ENCODE measurements around the gene C6orf62. TPM values are rescaled to one million over a fixed set of nuclear protein-coding genes. Genes with fewer than 3 reads are reported as not detected.

C6orf62 gene
- total RNA-seq, 1 donor from 2014 or later = 45.2 TPM

DNA sequence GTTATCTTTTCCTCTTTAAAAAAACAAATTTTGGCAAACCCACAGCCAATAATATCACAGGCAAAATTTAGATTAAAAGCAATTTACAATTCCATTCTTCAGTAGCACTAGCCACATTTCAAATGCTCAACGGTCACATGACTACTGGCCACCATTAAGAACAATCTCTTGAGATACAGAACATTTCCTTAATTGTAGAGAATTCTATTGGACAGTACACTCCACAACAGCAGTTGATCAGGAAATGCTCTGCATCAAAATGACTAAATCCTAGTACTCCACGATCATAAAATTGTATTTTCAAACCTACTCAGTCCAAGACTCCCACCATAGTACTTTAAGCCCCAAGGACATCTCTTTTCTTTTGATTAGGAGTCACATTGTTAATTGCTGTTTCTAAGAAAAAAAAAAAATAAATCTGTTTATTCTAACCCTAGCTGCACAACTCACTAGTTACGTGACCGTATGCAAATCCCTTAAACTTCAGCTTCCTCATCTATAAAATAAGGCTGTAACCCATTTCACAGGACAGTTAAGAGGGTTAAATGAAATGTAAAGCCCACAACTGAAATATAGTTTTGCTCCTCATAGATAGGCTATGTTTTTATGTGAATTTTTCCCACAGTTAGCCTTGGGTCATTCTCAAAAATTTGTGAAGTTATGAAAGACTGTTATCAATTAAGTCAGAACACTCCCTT, 9.8 kb downstream of the C6orf62 start:
- DNase-seq (ENCODE audit: low read depth) = no peak
- no peak overlapping the region for H3K4me3 ChIP-seq (ENCODE audit: low read depth, low read length)
- TF ChIP-seq, protein P1, sequence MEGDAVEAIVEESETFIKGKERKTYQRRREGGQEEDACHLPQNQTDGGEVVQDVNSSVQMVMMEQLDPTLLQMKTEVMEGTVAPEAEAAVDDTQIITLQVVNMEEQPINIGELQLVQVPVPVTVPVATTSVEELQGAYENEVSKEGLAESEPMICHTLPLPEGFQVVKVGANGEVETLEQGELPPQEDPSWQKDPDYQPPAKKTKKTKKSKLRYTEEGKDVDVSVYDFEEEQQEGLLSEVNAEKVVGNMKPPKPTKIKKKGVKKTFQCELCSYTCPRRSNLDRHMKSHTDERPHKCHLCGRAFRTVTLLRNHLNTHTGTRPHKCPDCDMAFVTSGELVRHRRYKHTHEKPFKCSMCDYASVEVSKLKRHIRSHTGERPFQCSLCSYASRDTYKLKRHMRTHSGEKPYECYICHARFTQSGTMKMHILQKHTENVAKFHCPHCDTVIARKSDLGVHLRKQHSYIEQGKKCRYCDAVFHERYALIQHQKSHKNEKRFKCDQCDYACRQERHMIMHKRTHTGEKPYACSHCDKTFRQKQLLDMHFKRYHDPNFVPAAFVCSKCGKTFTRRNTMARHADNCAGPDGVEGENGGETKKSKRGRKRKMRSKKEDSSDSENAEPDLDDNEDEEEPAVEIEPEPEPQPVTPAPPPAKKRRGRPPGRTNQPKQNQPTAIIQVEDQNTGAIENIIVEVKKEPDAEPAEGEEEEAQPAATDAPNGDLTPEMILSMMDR (conservative IDR thresholded peaks at IDR 0.05; ENCODE audit: low read depth, low read length) = no peak

DNA sequence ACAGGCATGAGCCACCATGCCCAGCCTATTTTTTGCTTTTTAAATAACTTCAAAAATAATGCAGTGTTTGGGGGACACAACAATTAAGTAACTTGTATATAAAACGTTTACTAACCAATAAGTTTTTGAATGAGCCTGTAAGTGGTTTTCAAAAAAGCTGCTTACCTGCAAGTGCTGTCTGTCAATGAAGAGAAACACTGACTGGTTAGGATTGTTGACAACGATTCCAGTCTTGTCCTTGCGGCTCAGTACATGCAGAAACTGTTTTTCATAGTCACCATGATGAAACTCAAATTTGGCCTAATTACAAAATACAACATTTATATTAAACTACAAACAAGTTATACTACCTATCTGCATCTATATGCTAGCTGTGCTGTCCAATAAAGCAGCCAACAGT, 10.3 kb downstream of the C6orf62 start:
- no peak for DNase-seq (ENCODE audit: low read depth)
- H3K4me3 ChIP-seq (ENCODE audit: low read depth, low read length) = no peak overlapping the region
- TF ChIP-seq, protein P1 (conservative IDR thresholded peaks at IDR 0.05; ENCODE audit: low read depth, low read length) = no peak

DNA sequence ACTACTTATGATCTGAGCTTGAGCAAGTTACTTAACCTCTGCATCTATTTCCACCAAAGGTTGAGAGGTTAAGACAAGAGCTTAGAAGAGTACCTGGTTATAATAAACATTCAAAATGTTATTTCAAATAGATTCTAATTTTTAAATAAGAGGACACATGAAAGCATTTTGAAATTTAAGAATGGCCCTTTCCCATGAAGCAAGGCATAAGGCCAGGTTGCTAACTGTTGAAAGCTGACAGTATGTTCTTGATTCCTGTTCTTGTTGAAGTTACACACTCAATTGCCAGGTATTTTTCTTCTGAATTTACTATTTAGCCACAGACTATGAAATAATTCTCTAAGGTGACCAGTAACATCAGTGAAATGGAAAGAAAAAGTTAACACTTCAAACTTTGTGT, 14.5 kb downstream of the C6orf62 start:
- TF ChIP-seq, protein P1 (conservative IDR thresholded peaks at IDR 0.05; ENCODE audit: low read depth, low read length) = no peak
- DNase-seq (ENCODE audit: low read depth) = no peak
- H3K4me3 ChIP-seq (ENCODE audit: low read depth, low read length) = no peak overlapping the region

DNA sequence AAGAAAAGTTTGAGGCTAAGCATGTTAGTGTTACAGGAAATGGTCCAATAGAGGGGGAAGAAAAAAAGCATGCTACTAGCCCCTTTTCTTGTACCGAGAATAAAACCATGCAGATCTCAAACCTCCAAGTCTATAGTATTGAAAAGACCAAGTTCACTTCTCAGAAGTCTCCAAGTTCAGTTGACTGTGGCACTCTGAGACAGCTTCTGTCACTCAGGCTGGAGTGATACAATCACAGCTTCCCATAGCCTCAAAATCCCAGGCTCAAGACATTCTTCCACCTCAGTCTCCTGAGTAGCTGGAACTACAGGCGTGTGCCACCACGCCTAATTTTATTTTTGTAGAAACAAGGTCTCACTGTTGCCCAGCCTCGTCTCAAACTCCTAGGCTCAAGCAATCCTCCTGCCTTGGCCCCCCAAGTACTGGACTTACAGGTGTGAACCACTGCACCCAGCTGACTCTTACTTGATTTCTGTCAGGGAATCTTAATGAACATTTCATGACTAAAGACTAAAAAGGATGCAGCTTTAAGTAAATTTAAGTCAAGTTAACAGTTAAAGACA, 16.2 kb downstream of the C6orf62 start:
- no peak for DNase-seq (ENCODE audit: low read depth)
- TF ChIP-seq, protein P1 (conservative IDR thresholded peaks at IDR 0.05; ENCODE audit: low read depth, low read length) = no peak
- no peak overlapping the region for H3K4me3 ChIP-seq (ENCODE audit: low read depth, low read length)

DNA sequence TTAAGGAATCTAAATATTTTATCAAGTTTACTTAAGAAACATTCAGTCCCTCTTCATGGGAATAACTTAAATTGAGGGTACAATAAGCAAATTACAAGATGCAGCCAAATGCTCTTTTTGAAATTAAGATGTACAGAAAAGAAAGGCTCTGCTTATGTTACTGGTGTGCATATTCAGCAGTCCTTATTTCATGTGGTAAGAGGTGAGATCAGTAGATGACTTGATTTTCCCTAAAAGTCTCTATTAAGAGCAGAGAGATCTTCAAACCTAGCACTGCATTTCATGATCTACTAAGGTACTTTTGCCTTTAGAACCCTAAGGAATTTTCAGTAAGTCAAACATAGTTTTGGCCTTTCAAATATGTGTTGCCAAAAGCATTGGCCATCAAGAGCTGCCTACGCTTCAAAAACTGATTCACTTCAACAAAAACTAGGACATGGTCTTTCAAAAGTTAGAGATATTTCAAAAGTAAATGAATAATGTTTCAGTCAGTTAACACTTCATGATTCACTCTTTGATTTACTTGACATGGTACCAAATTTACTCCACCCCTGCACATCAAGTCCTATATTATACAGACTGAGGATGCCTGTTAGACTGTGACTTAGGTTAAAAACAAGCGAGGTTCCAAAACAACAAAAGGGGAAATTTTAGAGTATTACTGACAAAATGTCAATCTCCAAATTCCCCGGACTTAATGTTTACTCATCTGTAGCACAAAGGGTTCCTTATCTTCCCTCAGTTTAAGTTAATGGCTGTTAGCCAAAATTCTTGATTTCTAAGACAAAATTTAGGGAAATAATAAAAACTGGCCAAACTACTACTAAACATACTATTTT, 19.2 kb downstream of the C6orf62 start:
- TF ChIP-seq, protein P1 (conservative IDR thresholded peaks at IDR 0.05; ENCODE audit: low read depth, low read length) = no peak
- no peak for DNase-seq (ENCODE audit: low read depth)
- H3K4me3 ChIP-seq (ENCODE audit: low read depth, low read length) = no peak overlapping the region

DNA sequence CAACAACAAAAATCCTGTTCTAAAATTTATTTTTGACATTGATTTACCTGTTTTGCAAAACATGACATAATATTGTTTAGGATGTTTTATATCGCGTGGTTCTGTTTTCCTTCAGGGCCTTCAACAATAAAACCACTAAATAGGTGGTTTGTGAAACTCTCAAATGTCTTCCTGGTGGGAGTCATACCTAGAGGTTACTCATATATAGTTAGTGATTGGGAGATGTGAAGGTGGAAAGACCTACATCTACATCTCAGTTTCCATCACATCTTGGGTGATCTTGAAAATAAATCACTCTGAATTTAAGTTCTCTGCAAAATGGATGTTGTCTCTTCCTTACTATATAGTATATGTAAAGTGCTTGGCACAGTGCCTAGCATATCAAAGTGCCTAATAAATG, 22.9 kb downstream of the C6orf62 start:
- TF ChIP-seq, protein P1 (conservative IDR thresholded peaks at IDR 0.05; ENCODE audit: low read depth, low read length) = no peak
- no peak overlapping the region for H3K4me3 ChIP-seq (ENCODE audit: low read depth, low read length)

More for the DNA sequence above, 22.9 kb downstream of the C6orf62 start:
- DNase-seq (ENCODE audit: low read depth) = no peak
